Measurements from ENCODE around the gene BAG3. TPM values are rescaled to one million over a fixed set of nuclear protein-coding genes. Genes with fewer than 3 reads are reported as not detected.

Gene BAG3
- total RNA-seq, 1 experiment from 2014 or later, result 8.4 TPM

DNA sequence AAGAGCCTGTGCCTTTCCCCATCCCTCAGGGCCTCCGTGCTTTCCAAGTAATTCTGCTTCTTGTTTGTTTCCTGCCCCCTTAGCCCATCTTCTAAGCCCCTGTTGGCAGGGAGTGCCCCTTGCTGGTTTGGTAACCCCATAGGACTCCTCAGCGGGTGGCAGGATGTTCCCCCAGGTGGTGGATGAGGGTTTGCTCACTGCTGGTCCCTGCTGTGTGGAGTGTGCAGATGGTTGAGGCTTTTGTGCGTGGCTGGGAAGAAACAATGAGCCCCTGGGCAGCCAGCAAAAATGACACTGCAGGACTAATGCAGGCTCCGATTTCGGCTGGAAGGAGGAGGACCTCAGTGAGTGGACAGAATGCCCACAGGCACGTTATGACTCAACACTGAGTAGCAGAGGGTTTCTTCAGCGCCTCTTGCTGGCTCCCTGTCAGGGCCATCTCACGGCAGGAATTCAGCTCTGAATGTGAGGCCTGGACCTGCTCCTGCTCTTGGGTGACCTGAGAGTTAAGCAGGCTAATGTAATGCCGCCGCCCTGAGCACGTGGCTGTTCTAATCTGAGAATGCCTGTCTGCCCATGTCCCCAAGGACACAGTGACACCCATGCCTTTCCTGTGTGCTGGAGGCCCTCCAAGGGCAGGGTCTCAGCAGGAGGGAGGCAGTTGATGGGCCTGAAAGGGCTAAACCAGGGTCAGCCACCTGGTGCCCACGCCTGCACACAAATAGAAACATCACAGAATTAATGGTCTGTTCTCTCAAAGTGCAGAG lies 16.6 kb downstream of the BAG3 start:
- DNase-seq, result peak; percentile 59
- no peak overlapping the region for H3K4me3 ChIP-seq (ENCODE audit: insufficient read depth, low read depth, low read length)
- H3K36me3 ChIP-seq (replicated peaks; ENCODE audit: control insufficient read depth, insufficient read depth, low read length), result peaks cover 8% of the 10 kb centered on the region
- no peaks in the 10 kb centered on the region for H3K27me3 ChIP-seq (ENCODE audit: control insufficient read depth, insufficient read depth, low read length)

DNA sequence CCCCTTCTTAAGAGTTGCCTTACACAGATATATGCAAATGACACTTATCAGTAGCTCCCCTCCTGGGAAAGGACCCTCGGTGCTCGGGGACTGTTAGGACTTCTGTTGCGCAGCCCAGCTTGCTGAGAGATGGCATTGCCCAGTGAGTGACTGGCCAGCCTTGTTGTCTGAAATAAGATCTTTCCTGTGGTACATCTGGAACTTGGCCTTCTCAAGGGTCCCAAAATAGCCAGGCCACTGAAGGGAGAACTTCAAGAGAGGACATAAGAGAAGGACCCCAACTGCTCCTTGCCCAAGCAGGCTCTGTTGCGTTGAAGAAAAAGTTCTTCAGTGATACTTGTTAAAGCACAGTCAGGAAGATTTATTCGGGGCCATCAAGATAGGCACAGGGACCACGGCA lies 17.3 kb downstream of the BAG3 start:
- peaks cover 8% of the 10 kb centered on the region for H3K36me3 ChIP-seq (replicated peaks; ENCODE audit: control insufficient read depth, insufficient read depth, low read length)

DNA sequence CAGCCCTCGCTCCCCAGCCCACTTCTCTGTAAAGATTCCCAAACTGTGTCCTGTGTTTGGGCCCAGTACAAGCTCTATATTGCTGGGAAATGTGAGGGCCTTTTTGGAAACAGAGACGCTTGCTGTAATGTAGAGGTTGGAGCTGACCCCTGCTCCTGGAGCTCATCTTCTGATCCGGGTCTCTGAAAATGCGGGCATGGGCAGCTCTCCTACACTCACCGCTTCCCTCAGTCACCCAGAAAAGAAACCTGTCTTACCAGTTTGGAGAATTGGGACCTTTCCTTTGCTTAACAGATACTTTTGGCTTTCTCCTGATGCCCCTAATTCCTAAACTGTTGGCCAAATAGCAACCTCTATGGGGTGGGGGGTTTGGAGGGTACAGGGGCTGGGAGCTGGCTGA lies 18.2 kb downstream of the BAG3 start:
- Histone ChIP-seq H3K36me3 (replicated peaks; ENCODE audit: control insufficient read depth, insufficient read depth, low read length) (peaks cover 10% of the 10 kb centered on the region), H3K4me3 (ENCODE audit: insufficient read depth, low read depth, low read length) (no peak overlapping the region), H3K27me3 (ENCODE audit: control insufficient read depth, insufficient read depth, low read length) (no peaks in the 10 kb centered on the region)
- no peak for DNase-seq

More for the DNA sequence above, 17.3 kb downstream of the BAG3 start:
- Histone ChIP-seq H3K27me3 (ENCODE audit: control insufficient read depth, insufficient read depth, low read length) (no peaks in the 10 kb centered on the region), H3K4me3 (ENCODE audit: insufficient read depth, low read depth, low read length) (no peak overlapping the region)
- no peak for DNase-seq

DNA sequence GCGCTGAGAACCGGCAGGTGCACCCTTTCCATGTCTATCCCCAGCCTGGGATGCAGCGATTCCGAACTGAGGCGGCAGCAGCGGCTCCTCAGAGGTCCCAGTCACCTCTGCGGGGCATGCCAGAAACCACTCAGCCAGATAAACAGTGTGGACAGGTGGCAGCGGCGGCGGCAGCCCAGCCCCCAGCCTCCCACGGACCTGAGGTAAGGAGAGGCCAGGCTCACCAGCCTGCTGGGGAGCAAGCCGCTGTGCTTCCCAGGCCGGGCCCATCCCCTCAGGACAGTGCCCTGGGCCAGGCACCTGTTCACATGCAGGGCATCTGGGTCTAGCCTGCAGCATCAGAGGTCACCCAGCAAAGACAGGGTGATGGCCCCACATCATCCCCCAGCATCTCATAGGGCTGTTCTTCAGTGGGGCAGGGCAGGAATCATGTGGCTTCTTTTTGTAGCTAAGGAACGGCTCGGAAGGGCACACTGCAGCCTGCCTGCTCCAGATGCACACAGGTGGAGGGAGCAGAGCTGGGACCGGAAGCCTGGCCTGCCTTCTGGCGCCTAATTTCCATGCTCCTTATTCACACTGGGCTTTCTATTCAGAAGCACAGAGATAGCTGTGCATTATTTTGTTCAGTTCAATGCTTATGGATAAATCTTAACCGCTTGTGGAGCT lies 18.9 kb downstream of the BAG3 start:
- Histone ChIP-seq H3K27me3 (ENCODE audit: control insufficient read depth, insufficient read depth, low read length) (no peaks in the 10 kb centered on the region), H3K4me3 (ENCODE audit: insufficient read depth, low read depth, low read length) (no peak overlapping the region), H3K36me3 (replicated peaks; ENCODE audit: control insufficient read depth, insufficient read depth, low read length) (peaks cover 10% of the 10 kb centered on the region)
- DNase-seq, result no peak

DNA sequence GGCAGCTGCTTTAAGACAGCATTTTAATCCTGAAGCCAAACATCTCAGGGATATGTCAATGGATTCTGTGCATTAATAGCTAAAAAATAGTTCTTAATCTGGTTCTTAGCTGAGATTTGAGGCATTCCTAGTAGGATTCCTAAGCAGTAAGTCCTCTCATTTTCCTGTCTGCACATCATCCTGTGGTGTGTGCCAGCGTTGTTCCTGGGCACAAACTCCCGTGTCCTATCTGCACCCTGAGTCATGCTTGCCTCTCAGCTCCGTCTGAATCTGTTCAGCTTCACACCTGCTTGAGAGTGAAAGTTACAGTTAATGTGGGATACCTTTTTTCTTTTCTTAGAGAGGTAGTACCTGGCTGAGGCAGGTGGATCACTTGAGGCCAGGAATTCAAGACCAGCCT lies 19.5 kb downstream of the BAG3 start:
- no peak overlapping the region for H3K4me3 ChIP-seq (ENCODE audit: insufficient read depth, low read depth, low read length)
- peaks cover 10% of the 10 kb centered on the region for H3K36me3 ChIP-seq (replicated peaks; ENCODE audit: control insufficient read depth, insufficient read depth, low read length)
- H3K27me3 ChIP-seq (ENCODE audit: control insufficient read depth, insufficient read depth, low read length), result no peaks in the 10 kb centered on the region
- no peak for DNase-seq

DNA sequence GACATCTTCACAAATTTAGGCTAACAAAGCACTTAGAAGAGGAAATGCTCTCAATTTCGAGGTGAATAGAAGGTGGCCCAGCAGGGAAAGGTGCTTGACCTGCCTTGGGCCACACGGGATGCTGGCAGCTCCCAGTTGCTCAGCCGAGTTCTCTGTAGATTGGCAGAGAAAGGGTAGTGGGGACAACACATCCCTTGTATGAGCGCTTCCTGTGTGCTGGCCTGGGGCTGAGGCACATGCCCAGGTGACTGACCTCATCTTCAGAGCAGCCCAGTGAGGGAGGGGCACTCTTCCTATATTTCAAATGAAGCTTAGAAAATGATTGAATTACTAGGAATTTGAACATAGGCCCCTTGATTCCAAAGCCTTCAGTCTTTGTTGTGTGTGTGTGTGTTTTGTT lies 20.2 kb downstream of the BAG3 start:
- Histone ChIP-seq H3K36me3 (replicated peaks; ENCODE audit: control insufficient read depth, insufficient read depth, low read length) (peaks cover 11% of the 10 kb centered on the region), H3K4me3 (ENCODE audit: insufficient read depth, low read depth, low read length) (no peak overlapping the region), H3K27me3 (ENCODE audit: control insufficient read depth, insufficient read depth, low read length) (no peaks in the 10 kb centered on the region)
- DNase-seq, result no peak

DNA sequence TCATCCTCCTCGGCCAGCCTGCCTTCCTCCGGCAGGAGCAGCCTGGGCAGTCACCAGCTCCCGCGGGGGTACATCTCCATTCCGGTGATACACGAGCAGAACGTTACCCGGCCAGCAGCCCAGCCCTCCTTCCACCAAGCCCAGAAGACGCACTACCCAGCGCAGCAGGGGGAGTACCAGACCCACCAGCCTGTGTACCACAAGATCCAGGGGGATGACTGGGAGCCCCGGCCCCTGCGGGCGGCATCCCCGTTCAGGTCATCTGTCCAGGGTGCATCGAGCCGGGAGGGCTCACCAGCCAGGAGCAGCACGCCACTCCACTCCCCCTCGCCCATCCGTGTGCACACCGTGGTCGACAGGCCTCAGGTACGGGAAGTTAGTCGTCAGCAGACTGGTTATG lies 21.1 kb downstream of the BAG3 start:
- H3K4me3 ChIP-seq (ENCODE audit: insufficient read depth, low read depth, low read length), result no peak overlapping the region
- H3K36me3 ChIP-seq (replicated peaks; ENCODE audit: control insufficient read depth, insufficient read depth, low read length), result peaks cover 15% of the 10 kb centered on the region
- no peak for DNase-seq
- H3K27me3 ChIP-seq (ENCODE audit: control insufficient read depth, insufficient read depth, low read length), result no peaks in the 10 kb centered on the region

DNA sequence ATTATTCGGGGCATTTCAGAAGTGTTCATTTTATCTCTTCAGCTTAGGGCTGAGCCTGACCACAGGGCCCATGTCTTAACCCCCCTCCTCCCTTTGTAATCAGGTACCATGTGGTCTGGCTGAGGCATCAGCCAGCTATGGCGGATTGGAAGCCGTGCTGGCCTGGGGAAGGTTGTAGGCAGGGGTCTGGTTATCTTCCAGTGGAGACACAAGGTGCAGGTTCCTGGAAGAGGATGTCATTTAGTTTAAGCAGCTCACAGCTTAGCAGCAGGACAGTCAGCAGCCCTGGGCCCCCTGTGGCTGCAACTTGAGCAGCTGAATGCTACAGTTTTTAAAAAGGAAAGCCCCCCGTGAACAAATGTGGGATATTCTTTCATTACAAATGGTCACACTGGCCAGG lies 22.1 kb downstream of the BAG3 start:
- H3K4me3 ChIP-seq (ENCODE audit: insufficient read depth, low read depth, low read length), result no peak overlapping the region
- H3K27me3 ChIP-seq (ENCODE audit: control insufficient read depth, insufficient read depth, low read length), result no peaks in the 10 kb centered on the region
- DNase-seq, result peak; percentile 60
- peaks cover 16% of the 10 kb centered on the region for H3K36me3 ChIP-seq (replicated peaks; ENCODE audit: control insufficient read depth, insufficient read depth, low read length)

DNA sequence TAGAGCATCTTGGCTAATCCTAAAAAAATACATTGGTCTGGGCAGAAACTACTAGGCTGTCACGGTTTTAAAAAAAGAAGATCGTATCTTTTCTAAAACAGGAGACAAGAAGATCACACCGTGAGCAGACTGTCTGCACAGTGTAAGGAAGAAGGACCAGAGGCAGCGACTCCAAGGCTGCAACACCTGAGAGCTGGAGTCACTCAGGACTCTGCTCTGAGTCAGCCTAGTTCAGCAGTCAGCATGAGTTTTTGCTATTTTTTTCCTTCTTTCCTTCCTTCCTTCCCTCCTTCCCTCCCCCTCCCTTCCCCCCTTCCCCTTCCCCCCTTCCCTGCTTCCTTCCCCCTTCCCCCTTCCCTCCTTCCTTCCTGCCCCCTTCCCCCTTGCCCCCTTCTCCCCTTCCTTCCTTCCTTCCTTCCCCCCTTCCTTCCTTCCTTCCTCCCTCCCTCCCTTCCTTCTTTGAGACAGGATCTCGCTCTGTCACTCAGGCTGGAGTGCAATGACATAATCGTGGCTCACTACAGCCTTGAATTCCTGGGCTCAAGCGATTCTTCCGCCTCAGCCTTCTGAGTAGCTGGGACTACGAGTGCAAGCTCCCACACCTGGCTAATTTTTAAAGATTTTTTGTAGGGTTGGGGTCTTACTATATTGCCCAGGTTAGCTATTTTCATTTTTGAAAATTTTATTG lies 24.4 kb downstream of the BAG3 start:
- DNase-seq, result no peak
- no peak overlapping the region for H3K4me3 ChIP-seq (ENCODE audit: insufficient read depth, low read depth, low read length)
- H3K27me3 ChIP-seq (ENCODE audit: control insufficient read depth, insufficient read depth, low read length), result no peaks in the 10 kb centered on the region
- peaks cover 12% of the 10 kb centered on the region for H3K36me3 ChIP-seq (replicated peaks; ENCODE audit: control insufficient read depth, insufficient read depth, low read length)

DNA sequence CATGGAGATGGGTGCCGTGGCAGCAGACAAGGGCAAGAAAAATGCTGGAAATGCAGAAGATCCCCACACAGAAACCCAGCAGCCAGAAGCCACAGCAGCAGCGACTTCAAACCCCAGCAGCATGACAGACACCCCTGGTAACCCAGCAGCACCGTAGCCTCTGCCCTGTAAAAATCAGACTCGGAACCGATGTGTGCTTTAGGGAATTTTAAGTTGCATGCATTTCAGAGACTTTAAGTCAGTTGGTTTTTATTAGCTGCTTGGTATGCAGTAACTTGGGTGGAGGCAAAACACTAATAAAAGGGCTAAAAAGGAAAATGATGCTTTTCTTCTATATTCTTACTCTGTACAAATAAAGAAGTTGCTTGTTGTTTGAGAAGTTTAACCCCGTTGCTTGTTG lies 25.9 kb downstream of the BAG3 start:
- Histone ChIP-seq H3K27me3 (ENCODE audit: control insufficient read depth, insufficient read depth, low read length) (no peaks in the 10 kb centered on the region), H3K4me3 (ENCODE audit: insufficient read depth, low read depth, low read length) (no peak overlapping the region), H3K36me3 (replicated peaks; ENCODE audit: control insufficient read depth, insufficient read depth, low read length) (peaks cover 10% of the 10 kb centered on the region)
- DNase-seq, result no peak

DNA sequence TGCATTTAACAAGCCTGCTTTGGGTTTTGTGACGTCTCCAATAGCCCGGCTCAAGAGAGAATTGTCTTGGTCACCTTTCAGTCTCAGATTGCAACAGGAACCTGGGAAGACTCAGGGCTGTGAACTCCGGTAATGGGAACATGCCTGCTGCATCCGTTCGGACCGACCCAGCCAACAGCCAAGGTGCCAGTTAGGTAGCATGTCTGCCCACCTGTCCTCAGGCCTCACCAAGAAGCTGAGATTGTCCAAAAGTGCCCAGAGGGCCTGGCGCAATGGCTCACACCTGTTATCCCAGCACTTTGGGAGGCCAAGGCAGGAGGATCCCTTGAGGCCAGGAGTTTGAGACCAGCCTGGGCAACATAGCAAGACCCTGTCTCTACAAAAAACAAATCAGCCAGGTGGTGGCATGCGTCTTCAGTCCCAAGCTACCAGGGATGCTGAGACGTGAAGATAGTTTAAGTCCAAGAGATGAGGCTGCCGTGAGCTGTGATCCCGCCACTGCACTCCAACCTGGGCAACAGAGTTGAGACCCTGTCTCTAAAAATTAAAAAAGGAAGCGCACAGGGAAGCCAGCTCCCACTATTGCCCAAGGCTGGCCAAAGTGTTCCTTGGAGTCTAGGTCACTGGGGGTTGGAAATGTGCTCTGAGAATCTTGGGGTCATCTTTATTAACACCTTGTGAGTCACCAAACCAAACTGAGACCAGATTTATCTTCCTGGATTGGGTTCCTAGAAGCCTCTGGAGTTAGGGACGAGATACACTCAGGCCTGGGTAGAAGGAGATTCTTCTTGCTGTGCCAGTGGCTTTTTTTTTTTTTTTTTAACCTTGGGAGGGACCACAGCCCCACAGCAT lies 26.9 kb downstream of the BAG3 start:
- no peaks in the 10 kb centered on the region for H3K27me3 ChIP-seq (ENCODE audit: control insufficient read depth, insufficient read depth, low read length)
- H3K4me3 ChIP-seq (ENCODE audit: insufficient read depth, low read depth, low read length), result no peak overlapping the region
- DNase-seq, result no peak
- peaks cover 9% of the 10 kb centered on the region for H3K36me3 ChIP-seq (replicated peaks; ENCODE audit: control insufficient read depth, insufficient read depth, low read length)

DNA sequence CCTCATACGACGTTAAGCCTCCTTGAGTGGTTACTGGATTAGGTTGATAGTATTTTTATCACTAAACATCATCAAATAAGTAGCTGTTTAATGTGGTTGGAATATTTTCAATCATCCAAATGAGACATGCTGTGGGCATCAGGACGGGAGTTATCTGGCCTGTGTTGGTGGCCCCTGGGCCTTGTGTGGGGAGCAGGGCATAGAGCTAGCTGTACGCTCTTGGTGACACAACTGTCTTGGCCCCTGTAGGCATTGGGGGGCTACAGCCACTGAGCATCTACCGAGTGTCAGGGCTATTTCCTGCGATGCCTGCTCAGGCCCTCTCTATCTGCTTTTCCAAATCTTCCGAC lies 28.3 kb downstream of the BAG3 start:
- peaks cover 7% of the 10 kb centered on the region for H3K36me3 ChIP-seq (replicated peaks; ENCODE audit: control insufficient read depth, insufficient read depth, low read length)
- DNase-seq, result no peak
- no peak overlapping the region for H3K4me3 ChIP-seq (ENCODE audit: insufficient read depth, low read depth, low read length)
- H3K27me3 ChIP-seq (ENCODE audit: control insufficient read depth, insufficient read depth, low read length), result no peaks in the 10 kb centered on the region

DNA sequence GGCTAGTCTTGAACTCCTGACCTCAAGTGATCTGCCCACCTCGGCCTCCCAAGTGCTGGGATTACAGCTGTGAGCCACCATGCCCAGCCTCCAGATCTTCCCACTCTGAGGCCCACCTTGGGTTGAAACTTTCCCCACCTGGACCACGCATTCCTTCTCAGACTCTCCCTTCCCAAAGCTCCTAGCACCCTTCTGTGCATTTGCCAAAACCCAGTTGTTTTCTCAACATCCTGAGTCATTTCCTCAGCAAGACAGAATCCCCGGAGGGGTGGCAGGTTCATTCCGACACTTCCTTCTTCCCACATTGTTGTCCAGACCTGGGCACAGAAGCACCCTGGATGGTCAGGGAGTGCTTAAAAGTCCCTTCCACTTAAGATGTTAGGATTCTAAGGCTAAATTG lies 28.9 kb downstream of the BAG3 start:
- Histone ChIP-seq H3K27me3 (ENCODE audit: control insufficient read depth, insufficient read depth, low read length) (no peaks in the 10 kb centered on the region), H3K4me3 (ENCODE audit: insufficient read depth, low read depth, low read length) (no peak overlapping the region), H3K36me3 (replicated peaks; ENCODE audit: control insufficient read depth, insufficient read depth, low read length) (peaks cover 7% of the 10 kb centered on the region)
- DNase-seq, result no peak

DNA sequence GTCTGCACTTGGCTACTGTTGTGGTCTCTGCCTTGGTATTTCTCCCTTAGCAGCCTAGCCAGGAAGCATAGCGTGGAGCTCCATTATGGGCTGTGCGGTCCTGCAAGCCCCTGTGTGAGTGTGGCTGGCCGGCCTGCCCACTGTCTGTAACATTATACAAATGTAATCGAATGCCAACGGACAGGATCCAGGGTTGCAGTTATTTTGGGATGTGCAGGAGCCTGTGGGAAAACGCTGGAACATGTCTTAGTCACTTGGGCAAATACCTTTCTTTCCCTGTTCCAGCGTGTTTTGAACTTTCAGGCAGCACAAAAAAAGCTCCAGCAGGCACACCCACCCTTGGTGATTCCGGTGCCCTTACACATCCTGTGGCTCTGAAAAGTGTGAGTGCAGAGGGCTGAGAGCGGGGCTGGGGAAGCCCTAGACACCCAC lies 29.5 kb downstream of the BAG3 start:
- DNase-seq, result no peak
- H3K36me3 ChIP-seq (replicated peaks; ENCODE audit: control insufficient read depth, insufficient read depth, low read length), result peaks cover 7% of the 10 kb centered on the region
- H3K27me3 ChIP-seq (ENCODE audit: control insufficient read depth, insufficient read depth, low read length), result no peaks in the 10 kb centered on the region
- no peak overlapping the region for H3K4me3 ChIP-seq (ENCODE audit: insufficient read depth, low read depth, low read length)

All from H7 (cell line).